GM11168 (cell line): Measurements from ENCODE around the gene ERCC6L2.

ENCODE experiments used
- in situ Hi-C: fragments of 300-500 bp; cut with MboI; formaldehyde crosslinking; loops from one replicate; pipeline ENCODE4 v1.12.0; 2022; ENCODE audit warnings: low sequenced_read_pairs; ENCODE audit not compliant: unreplicated experiment

ERCC6L2 gene

DNA sequence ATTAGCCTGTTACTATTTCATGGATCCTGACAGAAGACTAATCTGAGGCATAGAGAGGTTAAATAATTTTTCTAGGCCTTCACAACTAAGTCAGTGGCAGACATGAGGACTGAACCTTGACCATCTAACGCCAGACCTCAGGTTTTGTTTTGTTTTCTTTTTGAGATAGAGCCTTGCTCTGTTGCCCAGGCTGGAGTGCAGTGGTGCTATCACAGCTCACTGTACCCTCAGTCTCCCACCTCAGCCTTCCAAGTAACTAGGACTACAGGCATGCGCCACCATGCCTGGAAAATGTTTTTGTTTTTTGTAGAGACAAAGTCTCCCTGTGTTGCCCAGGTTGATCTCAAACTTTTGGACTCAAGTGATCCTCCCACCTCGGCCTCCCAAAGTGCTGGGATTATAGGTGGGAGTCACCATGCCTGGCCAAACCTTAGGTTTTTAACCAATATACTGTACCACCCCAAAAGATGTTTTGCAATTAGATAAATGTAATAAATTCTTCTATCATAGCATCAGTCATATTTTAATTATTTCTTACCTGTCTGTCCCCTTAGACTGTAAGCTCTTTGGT lies 35.4 kb downstream of the ERCC6L2 start:
- in situ Hi-C loops: no loop called here

DNA sequence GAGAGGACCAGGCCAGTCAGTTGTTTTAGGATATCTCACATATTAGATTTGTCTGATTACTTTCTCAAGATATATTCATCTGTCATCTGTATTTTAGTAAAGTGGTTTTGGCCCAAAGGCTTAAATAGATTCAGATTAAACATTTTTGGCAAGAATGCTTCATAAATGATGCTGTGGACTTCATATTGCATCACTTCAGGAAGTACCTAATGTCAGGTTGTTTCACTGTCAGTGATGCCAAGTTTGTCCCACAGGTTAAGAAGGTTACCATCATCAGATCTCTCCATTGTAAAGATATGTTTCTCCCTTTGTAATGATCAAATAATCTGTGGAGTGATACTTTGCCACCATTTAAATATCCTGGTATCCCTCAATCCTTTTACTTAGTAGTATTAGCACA lies 37.3 kb downstream of the ERCC6L2 start:
- in situ Hi-C loops: no loop called here

DNA sequence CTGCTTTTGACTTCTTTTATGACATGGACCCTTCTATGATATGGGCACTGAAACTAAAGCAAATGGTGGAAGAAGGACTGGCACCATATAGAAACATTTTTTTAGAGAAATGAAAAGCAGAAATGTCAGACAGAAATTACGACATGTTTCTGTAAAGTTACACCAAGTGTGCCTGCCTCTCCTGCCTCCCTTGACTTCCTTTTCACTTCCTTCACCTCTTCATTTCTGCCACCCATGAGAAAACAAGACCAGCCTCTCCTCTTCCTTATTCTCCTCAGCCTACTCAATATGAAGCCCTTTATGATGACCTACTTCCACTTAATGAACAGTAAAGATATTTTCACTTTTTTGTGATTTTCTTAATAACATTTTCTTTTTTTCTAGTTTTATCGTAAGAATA lies 44.5 kb downstream of the ERCC6L2 start:
- in situ Hi-C loops: no loop called here

DNA sequence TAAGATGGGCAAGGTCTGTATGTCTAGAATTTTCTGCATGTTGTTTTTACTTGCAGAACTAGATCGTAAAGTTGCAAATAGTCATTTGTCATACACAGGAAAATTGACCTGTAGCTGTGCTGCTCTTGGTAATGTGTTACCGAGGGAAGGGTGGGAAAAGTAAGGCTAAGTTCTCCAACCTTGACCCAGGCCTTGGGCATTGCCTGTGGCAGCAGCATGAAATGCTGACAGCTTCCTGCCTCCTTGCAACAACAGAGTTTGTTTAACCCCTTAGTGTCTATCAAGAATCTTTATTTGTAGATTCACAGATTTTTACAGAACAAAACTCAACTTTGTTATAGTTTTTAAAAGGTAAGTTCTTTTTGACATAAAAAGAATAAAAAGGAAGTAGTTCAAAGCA lies 48.3 kb downstream of the ERCC6L2 start:
- in situ Hi-C loops: no loop called here

DNA sequence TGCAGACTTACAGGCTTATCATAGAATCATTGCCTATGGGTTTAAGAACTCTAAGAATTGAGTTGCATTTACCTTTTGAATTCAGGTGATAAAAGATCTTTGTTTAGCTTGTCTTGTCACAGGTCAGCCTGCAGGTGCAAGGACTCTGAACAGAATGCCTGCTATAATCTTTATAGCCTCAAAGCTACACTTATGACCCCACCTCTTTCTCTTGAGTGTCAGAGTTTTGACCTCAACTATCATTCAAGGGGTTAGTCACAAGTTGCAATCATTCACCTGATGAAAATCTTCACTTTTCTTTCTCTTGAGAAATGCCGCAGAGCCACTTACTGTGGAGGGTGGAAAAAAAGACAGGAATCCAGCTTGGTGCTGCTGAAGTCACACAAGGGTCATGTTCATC lies 49.5 kb downstream of the ERCC6L2 start:
- in situ Hi-C loops: no loop called here

DNA sequence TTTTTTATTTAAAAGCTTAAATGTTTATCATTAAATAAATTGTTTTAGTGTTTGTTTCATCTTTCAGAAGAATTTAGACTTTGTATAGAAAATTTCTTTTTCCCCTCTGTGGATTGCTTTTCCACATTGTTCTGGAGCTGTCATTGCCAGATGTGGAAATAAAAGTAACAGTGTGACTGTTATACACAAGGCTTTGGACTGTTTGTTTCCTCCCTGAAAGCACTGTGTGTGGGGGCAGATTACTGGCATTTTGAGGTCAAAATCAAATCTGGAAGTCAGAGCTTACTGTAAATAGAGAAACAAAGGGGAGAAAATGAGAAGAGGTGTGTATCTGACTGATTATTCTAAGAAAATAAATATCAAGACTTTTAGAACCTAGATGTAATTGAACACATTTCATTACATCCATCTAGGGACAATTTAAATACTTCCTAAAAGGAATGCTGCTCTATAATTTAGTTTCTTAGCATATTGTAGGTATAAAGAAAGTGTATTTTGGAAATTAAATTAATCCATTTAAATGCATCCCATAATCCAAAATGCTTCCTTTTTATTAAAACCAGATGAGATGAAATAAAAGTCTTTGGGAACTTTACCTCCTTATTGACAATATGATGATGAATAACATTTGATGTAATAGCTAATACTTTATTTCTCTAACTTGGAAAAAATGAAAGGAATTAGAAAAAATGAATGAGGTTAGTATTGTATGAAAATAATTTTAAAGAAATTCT lies 51.9 kb downstream of the ERCC6L2 start:
- in situ Hi-C loops: no loop called here

DNA sequence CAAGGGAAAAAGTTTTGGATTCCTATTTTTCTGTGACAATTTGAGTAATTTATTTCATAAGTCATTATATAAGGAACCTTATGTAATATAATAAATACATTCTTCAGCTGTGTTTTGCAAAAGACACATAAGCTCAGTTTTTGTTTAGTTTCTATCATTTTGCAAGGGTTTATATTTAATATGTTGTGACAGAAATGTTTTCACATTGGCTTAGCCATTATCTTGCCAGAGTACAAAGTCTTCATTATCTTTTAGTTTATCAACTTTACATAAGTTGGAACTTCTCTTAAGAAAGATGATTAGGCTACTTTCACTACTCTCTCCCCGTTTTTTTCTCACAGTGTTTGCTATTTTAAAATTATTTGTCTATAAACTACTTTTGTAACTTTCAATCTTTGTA lies 54.8 kb downstream of the ERCC6L2 start:
- in situ Hi-C loops: no loop called here

DNA sequence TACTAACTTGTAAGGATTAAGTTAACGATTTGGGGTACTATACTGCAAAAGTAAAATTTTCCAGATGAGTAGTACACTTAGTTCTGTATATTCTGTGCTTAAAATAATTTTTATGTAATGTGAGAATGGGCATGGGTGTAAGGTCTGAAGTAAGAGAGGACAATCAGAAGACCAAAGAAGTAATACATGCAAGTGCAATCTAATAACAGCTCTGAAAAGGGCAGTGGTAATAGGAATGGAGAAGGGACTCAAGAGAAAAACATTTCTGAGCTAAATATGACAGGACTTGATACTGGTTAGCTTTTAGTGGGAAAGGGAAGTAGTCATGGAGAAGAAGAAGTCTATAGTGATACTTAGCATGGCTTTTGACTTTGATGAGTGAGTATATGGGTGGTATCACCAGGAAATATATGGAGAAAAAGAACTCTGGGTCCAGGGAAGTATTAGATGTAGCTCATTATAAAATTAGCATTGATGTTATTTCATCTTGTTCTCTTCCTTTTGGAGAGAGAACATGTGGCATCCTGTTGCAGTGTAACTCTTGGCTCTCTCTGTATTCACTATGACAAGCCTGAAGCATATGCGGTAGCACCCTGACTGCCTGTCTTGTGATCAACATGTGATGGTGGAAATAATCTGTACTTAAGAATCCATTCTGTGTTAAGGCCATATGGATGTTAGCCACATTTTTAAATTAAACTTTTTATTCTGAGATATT lies 60.5 kb downstream of the ERCC6L2 start:
- in situ Hi-C loops: no loop called here

DNA sequence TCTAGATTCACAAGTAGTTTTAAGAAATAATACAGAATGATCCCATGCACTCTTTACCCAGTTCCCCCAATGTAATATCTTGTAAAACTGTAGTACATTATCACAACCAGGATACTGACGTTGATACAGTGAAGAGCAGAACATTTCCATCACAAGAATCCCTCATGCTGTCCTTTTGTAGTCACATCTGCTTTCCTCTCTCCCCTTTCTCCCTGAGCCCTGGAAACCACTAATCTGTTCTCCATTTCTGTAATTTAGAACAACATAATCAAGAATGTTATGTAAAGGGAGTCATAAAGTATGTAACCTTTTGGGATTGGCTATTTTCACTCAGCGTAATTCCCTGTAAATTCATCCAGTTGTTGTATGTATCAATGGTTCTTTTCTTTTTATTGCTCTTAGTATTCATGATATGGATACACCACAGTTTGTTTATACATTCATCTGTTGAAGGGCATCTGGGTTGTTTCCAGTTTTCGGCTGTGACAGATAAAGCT lies 61.1 kb downstream of the ERCC6L2 start:
- in situ Hi-C loops: no loop called here

DNA sequence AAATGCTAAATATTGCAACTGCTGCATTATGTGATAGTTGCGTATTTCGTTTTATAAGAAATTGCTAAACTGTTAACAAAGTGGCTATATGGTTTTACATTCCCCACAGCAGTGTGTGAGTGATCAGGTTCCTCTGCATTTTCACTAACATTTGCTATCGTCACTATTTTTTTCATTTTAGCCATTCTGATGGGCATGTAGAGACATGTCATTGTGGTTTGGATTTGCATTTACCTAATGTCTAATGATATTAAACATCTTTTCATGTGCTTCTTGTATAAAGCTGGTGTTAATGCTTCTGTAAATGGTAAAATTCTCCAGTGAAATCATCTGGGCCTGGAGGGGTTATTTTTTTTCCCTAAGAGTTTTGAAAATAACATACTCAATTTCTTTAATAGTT lies 61.6 kb downstream of the ERCC6L2 start:
- in situ Hi-C loops: no loop called here

DNA sequence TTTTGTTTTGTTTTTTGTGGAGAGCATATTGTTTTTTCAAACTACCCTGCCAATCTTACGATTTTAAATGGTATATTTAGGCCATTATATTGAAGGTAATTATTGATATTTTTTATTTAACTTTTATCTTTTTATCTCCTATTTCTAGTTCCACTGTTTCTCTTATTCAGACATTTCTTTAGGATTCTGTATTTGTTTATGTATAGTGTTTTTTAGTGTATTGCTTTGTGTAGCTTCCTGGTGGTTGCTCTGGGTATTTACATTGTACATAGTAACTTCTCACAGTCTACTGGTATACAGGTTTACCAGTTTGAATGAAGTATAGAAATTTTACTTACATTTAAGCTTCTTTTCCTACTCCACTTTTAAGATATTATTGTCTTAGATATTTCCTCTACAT lies 63.2 kb downstream of the ERCC6L2 start:
- in situ Hi-C loops: no loop called here

DNA sequence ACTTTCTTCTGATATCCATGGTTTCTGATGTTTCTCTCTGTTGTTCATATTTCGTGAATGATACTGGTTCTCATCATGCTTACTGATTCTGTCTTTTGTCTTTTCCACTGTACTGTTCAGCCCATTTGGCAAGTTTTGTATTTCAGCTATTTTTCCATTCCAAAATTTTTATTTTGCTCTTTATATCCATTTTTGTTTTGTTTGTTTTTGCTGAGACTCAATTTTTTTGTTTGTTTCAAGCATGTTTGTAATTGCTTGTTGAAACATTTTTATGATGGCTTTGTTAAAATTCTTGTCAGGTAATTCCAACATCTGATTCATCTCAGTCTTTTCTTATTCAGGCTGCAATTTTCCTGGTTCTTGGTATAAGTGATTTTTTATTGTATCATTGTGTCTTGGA lies 64.0 kb downstream of the ERCC6L2 start:
- in situ Hi-C loops: no loop called here

DNA sequence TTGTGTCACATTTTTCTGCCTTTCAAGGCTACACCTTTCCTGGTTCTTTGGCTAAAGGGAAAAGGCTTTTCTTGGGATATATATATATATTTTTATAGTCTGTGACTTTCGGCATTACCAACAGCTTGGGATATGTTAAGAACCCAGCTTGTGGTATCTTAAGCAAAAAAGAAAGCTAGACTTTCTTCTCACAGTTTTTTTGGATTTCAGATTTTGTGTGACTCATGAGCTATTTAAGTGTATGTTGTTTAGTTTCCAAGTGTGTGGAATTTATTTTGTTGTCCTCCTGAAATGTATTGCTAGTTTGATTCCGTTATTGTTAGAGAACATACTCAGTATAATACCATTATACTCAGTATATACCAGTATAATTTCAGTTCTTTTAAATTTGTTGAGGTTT lies 64.8 kb downstream of the ERCC6L2 start:
- in situ Hi-C loops: no loop called here

DNA sequence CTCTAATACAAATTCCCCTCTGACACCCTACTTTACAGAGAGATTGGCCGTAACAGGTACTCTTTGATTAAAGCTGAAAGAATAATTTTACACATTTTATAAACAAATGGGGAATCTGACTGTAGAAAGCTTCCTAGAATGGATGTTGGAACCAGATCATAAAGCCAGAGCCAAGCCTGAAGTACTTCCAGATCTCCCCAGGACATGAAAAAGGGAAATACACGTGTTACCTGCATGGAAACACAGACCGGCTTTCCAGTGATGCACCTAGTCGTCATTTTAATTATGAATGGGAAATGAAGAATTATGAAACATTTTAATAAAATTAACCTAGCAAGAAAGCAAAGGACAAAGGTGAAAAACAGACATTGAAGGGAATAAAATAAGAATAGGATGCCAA lies 66.5 kb downstream of the ERCC6L2 start:
- in situ Hi-C loops: no loop called here

DNA sequence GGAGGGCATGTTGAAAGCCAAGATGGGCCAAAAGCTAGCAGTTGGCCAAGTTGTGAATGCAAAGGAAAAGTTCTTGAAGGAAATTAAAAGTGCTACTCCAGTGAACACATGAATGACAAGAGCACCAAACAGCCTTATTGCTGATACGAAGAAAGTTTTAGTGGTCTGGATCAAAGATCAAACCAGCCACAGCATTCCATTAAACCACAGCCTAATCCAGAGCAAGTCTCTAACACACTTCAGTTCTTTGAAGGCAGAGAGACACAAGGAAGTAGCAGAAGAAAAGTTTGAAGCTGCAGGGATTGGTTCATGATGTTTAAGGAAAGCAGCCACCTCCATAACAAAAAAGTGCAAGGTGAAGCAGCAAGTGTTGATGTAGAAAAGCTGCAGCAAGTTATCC lies 71.6 kb downstream of the ERCC6L2 start:
- in situ Hi-C loops: no loop called here

DNA sequence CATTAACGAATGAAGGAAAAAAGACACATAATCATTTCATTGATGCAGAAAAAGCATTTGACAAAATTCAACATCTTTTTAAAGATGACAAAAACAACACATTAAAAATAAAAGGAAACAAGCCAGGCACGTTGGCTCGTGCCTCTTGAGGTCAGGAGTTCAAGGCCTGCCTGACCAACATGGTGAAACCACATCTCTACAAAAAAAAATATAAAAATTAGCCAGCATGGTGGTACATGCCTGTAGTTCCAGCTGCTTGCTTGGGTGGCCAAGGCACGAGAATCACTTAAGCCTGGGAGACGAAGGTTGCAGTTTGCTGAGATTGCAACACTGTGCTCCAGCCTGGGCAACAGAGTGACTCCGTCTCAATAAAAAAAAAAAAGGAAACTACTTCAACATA lies 77.0 kb downstream of the ERCC6L2 start:
- in situ Hi-C loops: no loop called here

DNA sequence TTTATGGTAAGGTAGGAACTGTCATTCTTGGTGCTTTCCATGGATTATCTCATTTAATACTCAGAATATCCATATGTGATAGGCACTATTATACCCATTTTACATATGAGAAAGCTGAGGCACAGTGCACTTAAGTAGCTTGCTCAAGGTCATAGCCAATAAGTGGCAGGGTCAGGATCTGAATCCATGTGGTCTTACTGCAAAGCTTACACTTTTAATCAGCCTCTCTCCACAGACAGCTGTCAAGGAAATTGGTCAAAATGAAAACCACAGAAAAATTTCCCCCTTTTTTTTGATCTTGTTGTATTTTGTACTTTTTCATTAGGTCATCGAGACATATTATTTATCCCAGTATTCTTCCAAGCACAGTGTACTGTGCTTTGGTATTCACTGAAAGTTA lies 78.5 kb downstream of the ERCC6L2 start:
- in situ Hi-C loops: no loop called here

DNA sequence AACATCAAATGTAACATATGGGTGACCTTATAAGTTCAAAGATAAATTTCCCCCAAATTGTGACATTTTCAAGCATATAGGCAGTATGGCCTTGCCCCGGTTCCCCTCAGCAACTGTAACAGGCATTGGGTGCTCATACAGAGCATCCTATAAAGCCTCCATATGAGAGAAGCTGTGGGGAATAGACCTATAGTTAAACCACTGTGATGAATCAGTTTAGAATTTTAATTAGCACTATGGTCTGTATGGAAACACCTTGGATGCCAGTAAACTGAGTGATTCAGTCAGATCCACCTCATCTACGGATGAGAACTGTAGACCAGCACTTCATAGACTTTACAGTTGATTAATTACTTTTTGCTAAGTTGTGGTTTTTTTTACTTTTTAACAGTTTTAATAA lies 79.4 kb downstream of the ERCC6L2 start:
- in situ Hi-C loops: no loop called here

DNA sequence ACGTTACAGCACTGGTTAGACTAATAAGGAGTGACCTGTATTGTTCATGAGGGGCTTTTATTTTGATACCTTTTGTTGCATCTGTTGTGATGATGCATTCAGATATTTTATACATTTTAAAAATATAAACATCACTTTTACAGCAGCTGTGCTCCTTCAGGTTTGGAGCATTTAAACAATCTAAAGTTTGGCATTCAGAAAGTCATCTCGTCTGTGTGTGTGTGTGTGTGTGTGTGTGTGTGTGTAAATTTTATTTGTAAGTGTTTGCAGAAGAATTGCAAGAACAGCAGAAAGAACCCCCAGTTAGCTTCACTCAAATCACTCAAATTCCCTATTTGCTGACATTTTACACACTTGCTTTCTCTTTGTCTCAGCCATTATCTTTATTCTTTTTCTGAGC lies 87.4 kb downstream of the ERCC6L2 start:
- in situ Hi-C loops: no loop called here

DNA sequence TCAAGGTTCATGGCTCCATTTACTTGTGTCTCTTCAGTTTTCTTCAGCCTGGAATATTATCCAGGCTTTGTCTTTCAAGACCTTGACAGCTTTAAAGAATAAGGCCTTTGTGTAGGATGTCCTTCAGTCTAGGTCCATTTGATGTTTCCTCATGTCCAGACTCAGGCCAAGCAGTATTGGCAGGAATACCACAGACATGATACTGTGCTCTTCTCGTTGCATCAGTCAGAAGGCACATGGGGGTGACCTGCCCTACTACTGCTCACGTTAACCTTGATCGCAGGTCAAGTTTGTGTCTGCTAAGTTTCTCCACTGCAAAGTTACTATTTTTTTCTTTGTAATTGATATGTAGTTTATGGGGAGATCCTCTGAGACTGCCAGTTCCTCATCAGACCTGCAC lies 88.2 kb downstream of the ERCC6L2 start:
- in situ Hi-C loops: no loop called here

DNA sequence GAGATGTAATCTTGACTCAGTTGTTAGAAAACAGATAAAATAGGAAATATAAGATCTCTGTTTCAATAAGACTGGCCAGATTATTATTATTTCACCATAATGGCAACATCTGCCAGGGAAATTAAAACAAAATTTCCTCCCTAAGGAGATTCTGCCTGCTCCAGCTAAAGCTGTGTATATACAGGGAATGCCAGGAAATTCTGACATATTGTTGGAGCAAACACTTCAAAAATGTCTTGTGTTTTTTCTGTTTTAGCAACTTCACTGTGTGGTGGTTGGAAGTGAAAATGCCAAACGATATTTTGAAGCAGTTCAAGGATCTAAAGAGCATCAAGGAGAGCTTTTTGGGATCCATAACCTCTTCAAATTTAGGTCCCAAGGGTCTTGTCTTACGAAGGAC lies 90.8 kb downstream of the ERCC6L2 start:
- in situ Hi-C loops: no loop called here

DNA sequence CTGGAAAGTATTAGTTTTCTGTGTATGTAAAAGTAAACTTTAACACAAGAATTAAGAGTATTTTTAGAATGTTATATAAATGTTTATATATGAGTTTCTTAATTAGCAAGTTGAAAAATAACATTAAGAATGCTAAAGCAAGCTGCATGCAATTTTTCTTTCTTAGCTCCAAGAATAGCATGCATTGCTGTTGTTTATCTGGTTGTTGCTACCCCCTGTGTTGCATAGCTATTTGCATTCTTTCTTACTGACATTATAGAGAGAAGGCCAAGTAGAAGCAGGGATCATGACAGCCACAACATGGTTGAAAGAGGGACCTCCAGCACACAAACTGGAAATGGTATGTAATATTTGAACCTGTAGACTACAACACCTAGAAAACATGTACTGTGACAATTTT lies 94.8 kb downstream of the ERCC6L2 start:
- in situ Hi-C loops: no loop called here
